Hepatocyte (in vitro differentiated cells): ENCODE measurements around the gene FBXO33. TPM values are rescaled to one million over a fixed set of nuclear protein-coding genes. Genes with fewer than 3 reads are reported as not detected.

Experiments used
- DNase-seq: peaks from one replicate; pipeline ENCODE4 v3.0.0-alpha.2; 2016; ENCODE audit warnings: low spot score
- H2AFZ ChIP-seq: fragments of 200-600 bp; sonication (generic); 2 replicates; pipeline ENCODE4 v1.6.0; 2016; ENCODE audit warnings: antibody characterized with exemption, mild to moderate bottlenecking
- H3K27ac ChIP-seq: fragments of 200-600 bp; sonication (generic); 2 replicates; pipeline ENCODE4 v1.5.1; 2016; ENCODE audit warnings: mild to moderate bottlenecking
- H3K27me3 ChIP-seq: fragments of 200-600 bp; sonication (generic); 2 replicates; pipeline ENCODE4 v1.6.1; 2016
- H3K36me3 ChIP-seq: fragments of 200-600 bp; sonication (generic); replicated peaks from 2 replicates; pipeline ENCODE4 v1.5.1; 2016; ENCODE audit warnings: low read depth; ENCODE audit not compliant: insufficient read depth
- H3K4me1 ChIP-seq: fragments of 200-600 bp; sonication (generic); 2 replicates; pipeline ENCODE4 v1.5.1; 2016; ENCODE audit warnings: mild to moderate bottlenecking, moderate library complexity; ENCODE audit not compliant: insufficient read depth
- H3K4me2 ChIP-seq: fragments of 200-600 bp; sonication (generic); 2 replicates; pipeline ENCODE4 v1.6.0; 2016
- H3K4me3 ChIP-seq: fragments of 200-600 bp; sonication (generic); 2 replicates; pipeline ENCODE4 v1.5.1; 2016; ENCODE audit warnings: mild to moderate bottlenecking
- H3K79me2 ChIP-seq: fragments of 200-600 bp; sonication (generic); 2 replicates; pipeline ENCODE4 v1.6.0; 2017; ENCODE audit warnings: mild to moderate bottlenecking
- H3K9me2 ChIP-seq: fragments of 200-600 bp; sonication (generic); replicated peaks from 2 replicates; pipeline ENCODE4 v1.6.0; 2017; ENCODE audit warnings: mild to moderate bottlenecking; ENCODE audit not compliant: insufficient read depth
- H3K9me3 ChIP-seq: fragments of 200-600 bp; sonication (generic); 2 replicates; pipeline ENCODE4 v1.5.1; 2016; ENCODE audit warnings: low read depth, mild to moderate bottlenecking
- H4K20me1 ChIP-seq: fragments of 200-600 bp; sonication (generic); 2 replicates; pipeline ENCODE4 v1.6.0; 2016; ENCODE audit warnings: mild to moderate bottlenecking; ENCODE audit not compliant: insufficient read depth, poor library complexity, severe bottlenecking
- CTCF ChIP-seq: fragments of 200-600 bp; sonication (generic); IDR thresholded peaks from 2 replicates; pipeline ENCODE4 v1.5.1; 2016; ENCODE audit warnings: antibody characterized with exemption, mild to moderate bottlenecking; ENCODE audit not compliant: poor library complexity
- EZH2 ChIP-seq: fragments of 200-600 bp; sonication (generic); IDR thresholded peaks from 2 replicates; pipeline ENCODE4 v1.6.1; 2016; ENCODE audit warnings: antibody characterized with exemption, mild to moderate bottlenecking, borderline replicate concordance
- EZH2phosphoT487 ChIP-seq: fragments of 200-600 bp; sonication (generic); IDR thresholded peaks from one replicate; pipeline ENCODE4 v1.6.1; 2018; ENCODE audit warnings: antibody characterized with exemption, mild to moderate bottlenecking, low read depth, moderate library complexity; ENCODE audit not compliant: unreplicated experiment, severe bottlenecking
- WGBS: methylation state at CpG from one replicate; pipeline ENCODE4 v1.1.6; 2016; ENCODE audit warnings: low lambda C conversion rate; ENCODE audit errors: missing lambda C conversion rate; 5-methylcytosine and 5-hydroxymethylcytosine counted together
- polyA plus RNA-seq: library from polyadenylated mRNA; unstranded; fragments of >200 nt; fragmentation: Nextera tagmentation; extraction: Ambion mirVana; gene quantifications from 2 replicates; pipeline ENCODE4 v1.2.1, GENCODE V29; 2016
- total RNA-seq: library from RNA; depleted of rRNA; stranded (reverse); fragments of >200 nt; gene quantifications from 2 replicates; pipeline ENCODE4 v1.2.3, GENCODE V29; 2014

Gene FBXO33
- total and polyA plus RNA-seq, 2 experiments from 2014 or later: 12.0 to 19.4 TPM

GRCh38 chr14:39395555-39396254, 36.5 kb downstream of the FBXO33 start:
- Histone ChIP-seq H4K20me1 (no peaks in the 10 kb centered on the region), H3K4me2 (no peak overlapping the region), H3K79me2 (no peaks in the 10 kb centered on the region), H3K27me3 (no peaks in the 10 kb centered on the region), H3K4me3 (no peak overlapping the region), H3K36me3 (no peaks in the 10 kb centered on the region), H3K9me3 (no peaks in the 10 kb centered on the region), H3K4me1 (no peaks in the 10 kb centered on the region), H2AFZ (no peak overlapping the region), H3K27ac (no peak overlapping the region), H3K9me2 (no peaks in the 10 kb centered on the region)
- DNase-seq: no peak
- TF ChIP-seq EZH2: no peak
- no peak for TF ChIP-seq CTCF
- TF ChIP-seq EZH2phosphoT487: no peak
- WGBS: 82% methylated on average over 4 of the region's 4 CpGs

GRCh38 chr14:39393289-39393688, 38.9 kb downstream of the FBXO33 start:
- TF ChIP-seq EZH2phosphoT487 (no peak), CTCF (no peak), EZH2 (no peak)
- H3K9me2 ChIP-seq: no peaks in the 10 kb centered on the region
- H3K4me1 ChIP-seq: no peaks in the 10 kb centered on the region
- H3K4me3 ChIP-seq: no peak overlapping the region
- H3K27ac ChIP-seq: no peak overlapping the region
- DNase-seq: no peak
- H3K79me2 ChIP-seq: no peaks in the 10 kb centered on the region
- H3K9me3 ChIP-seq: no peaks in the 10 kb centered on the region
- no peaks in the 10 kb centered on the region for H4K20me1 ChIP-seq
- H3K36me3 ChIP-seq: no peaks in the 10 kb centered on the region
- H2AFZ ChIP-seq: no peak overlapping the region
- 69% methylated on average over 1 of the region's 1 CpG for WGBS
- no peak overlapping the region for H3K4me2 ChIP-seq
- no peaks in the 10 kb centered on the region for H3K27me3 ChIP-seq

- Histone ChIP-seq H3K36me3 (no peaks in the 10 kb centered on the region), H3K9me2 (no peaks in the 10 kb centered on the region), H3K27me3 (no peaks in the 10 kb centered on the region), H3K4me3 (no peak overlapping the region), H3K4me2 (no peak overlapping the region), H2AFZ (no peak overlapping the region), H3K27ac (no peak overlapping the region), H3K9me3 (no peaks in the 10 kb centered on the region), H3K79me2 (no peaks in the 10 kb centered on the region), H4K20me1 (no peaks in the 10 kb centered on the region), H3K4me1 (no peaks in the 10 kb centered on the region)
- 90% methylated on average over 4 of the region's 4 CpGs for WGBS
- TF ChIP-seq CTCF (no peak), EZH2phosphoT487 (no peak), EZH2 (no peak)
- DNase-seq: no peak
Observed at GRCh38 chr14:39384177-39384576, 48.1 kb downstream of the FBXO33 start.
